ENCODE measurements around the gene ADRM1. TPM values are rescaled to one million over a fixed set of nuclear protein-coding genes. Genes with fewer than 3 reads are reported as not detected.

The ADRM1 gene
- total RNA-seq, 2 experiments from 2014 or later, result 40.8 to 44.3 TPM

- H3K4me3 Mint-ChIP-seq, result no peak overlapping the region
- Histone ChIP-seq H3K4me3 (ENCODE audit: low read length) (no peak overlapping the region), H3K27ac (ENCODE audit: low read depth in 1 of 2, low read length in 2 of 2) (no peak overlapping the region), H3K36me3 (ENCODE audit: insufficient read depth, low read length) (peaks cover 53% of the 10 kb centered on the region), H3K9me3 (ENCODE audit: control insufficient read depth in 1 of 2, insufficient read depth in 1 of 2, low read length in 2 of 2) (peaks cover 0 to 4% of the 10 kb centered on the region in 2 experiments), H3K27me3 (ENCODE audit: control insufficient read depth in 1 of 2, insufficient read depth in 2 of 2, low read length in 2 of 2) (no peaks in the 10 kb centered on the region), H3K4me1 (ENCODE audit: insufficient read depth, low read length) (peaks cover 9% of the 10 kb centered on the region)
- H3K27ac Mint-ChIP-seq, result no peak overlapping the region
- ATAC-seq (ENCODE audit: poor library complexity) (no peak), DNase-seq (no peak)
- CTCF ChIA-PET, result no interaction called here
- no peaks in the 10 kb centered on the region for H3K9me3 Mint-ChIP-seq
- POLR2A ChIA-PET, result no interaction called here
- peaks cover 53% of the 10 kb centered on the region for H3K36me3 Mint-ChIP-seq (ENCODE audit: low read depth)
- intact Hi-C loops (cut with DNase I, micrococcal nuclease), result no loop called here
- TF ChIP-seq CTCF (IDR thresholded peaks at IDR 0.05), result no peak
- peaks cover 10% of the 10 kb centered on the region for H3K4me1 Mint-ChIP-seq (ENCODE audit: low read depth)
- H3K27me3 Mint-ChIP-seq, result no peaks in the 10 kb centered on the region
Measured at GRCh38 chr20:62255976-62256375, 46.8 kb upstream of the ADRM1 start.

- Histone ChIP-seq H3K4me3 (ENCODE audit: low read length) (no peak overlapping the region), H3K27me3 (ENCODE audit: control insufficient read depth in 1 of 2, insufficient read depth in 2 of 2, low read length in 2 of 2) (no peaks in the 10 kb centered on the region), H3K9me3 (ENCODE audit: control insufficient read depth in 1 of 2, insufficient read depth in 1 of 2, low read length in 2 of 2) (no peaks in the 10 kb centered on the region), H3K4me1 (ENCODE audit: insufficient read depth, low read length) (no peaks in the 10 kb centered on the region), H3K27ac (ENCODE audit: low read depth in 1 of 2, low read length in 2 of 2) (no peak overlapping the region), H3K36me3 (ENCODE audit: insufficient read depth, low read length) (peaks cover 67% of the 10 kb centered on the region)
- no peak for DNase-seq
- Mint-ChIP-seq H3K27ac (no peak overlapping the region), H3K4me1 (ENCODE audit: low read depth) (no peaks in the 10 kb centered on the region), H3K4me3 (no peak overlapping the region), H3K36me3 (ENCODE audit: low read depth) (peaks cover 65% of the 10 kb centered on the region), H3K9me3 (no peaks in the 10 kb centered on the region), H3K27me3 (no peaks in the 10 kb centered on the region)
- ChIA-PET POLR2A (interaction anchor here (0.6 kb wide), 1 partner anchor 109 kb away, joined by 3 read pairs; no protein-coding TSS in a partner anchor), CTCF (no interaction called here)
- no peak for ATAC-seq (ENCODE audit: poor library complexity)
- intact Hi-C loops (cut with DNase I, micrococcal nuclease), result no loop called here
- no peak for TF ChIP-seq CTCF (IDR thresholded peaks at IDR 0.05)
Measured at GRCh38 chr20:62258499-62259293, 44.1 kb upstream of the ADRM1 start.

- CTCF ChIA-PET, result no interaction called here
- Mint-ChIP-seq H3K4me1 (ENCODE audit: low read depth) (no peaks in the 10 kb centered on the region), H3K36me3 (ENCODE audit: low read depth) (peaks cover 70% of the 10 kb centered on the region), H3K9me3 (no peaks in the 10 kb centered on the region), H3K27ac (no peak overlapping the region), H3K4me3 (no peak overlapping the region), H3K27me3 (no peaks in the 10 kb centered on the region)
- no peak overlapping the region for H3K4me3 ChIP-seq (ENCODE audit: low read length)
- H3K9me3 ChIP-seq (ENCODE audit: control insufficient read depth in 1 of 2, insufficient read depth in 1 of 2, low read length in 2 of 2), result no peaks in the 10 kb centered on the region
- H3K27me3 ChIP-seq (ENCODE audit: control insufficient read depth in 1 of 2, insufficient read depth in 2 of 2, low read length in 2 of 2), result no peaks in the 10 kb centered on the region
- ATAC-seq (ENCODE audit: poor library complexity) (no peak), DNase-seq (no peak)
- no peak overlapping the region for H3K27ac ChIP-seq (ENCODE audit: low read depth in 1 of 2, low read length in 2 of 2)
- intact Hi-C loops (cut with DNase I, micrococcal nuclease), result no loop called here
- no peak for TF ChIP-seq CTCF (IDR thresholded peaks at IDR 0.05)
- POLR2A ChIA-PET, result no interaction called here
- H3K36me3 ChIP-seq (ENCODE audit: insufficient read depth, low read length), result peaks cover 71% of the 10 kb centered on the region
- H3K4me1 ChIP-seq (ENCODE audit: insufficient read depth, low read length), result no peaks in the 10 kb centered on the region
Measured at GRCh38 chr20:62259294-62259565, 43.6 kb upstream of the ADRM1 start.

Data from CD4-positive, alpha-beta T cell (primary cell).